MV-4-11 (cell line): ENCODE measurements around the gene AUTS2.

Experiments used
- DNase-seq: peaks from one replicate; lab custom pipeline; 2025; lab: John Stamatoyannopoulos, UW

Gene AUTS2

GRCh38 chr7:70307544-70308106, 709.4 kb downstream of the AUTS2 start:
- DNase-seq: no peak

- DNase-seq: no peak
Measured at GRCh38 chr7:70312336-70312735, 714.1 kb downstream of the AUTS2 start.

GRCh38 chr7:70313271-70313670, 715.0 kb downstream of the AUTS2 start:
- DNase-seq: no peak

GRCh38 chr7:70313687-70314086, 715.4 kb downstream of the AUTS2 start:
- DNase-seq: no peak

GRCh38 chr7:70314221-70314620, 715.9 kb downstream of the AUTS2 start:
- no peak for DNase-seq

GRCh38 chr7:70316745-70317144, 718.5 kb downstream of the AUTS2 start:
- no peak for DNase-seq

GRCh38 chr7:70317356-70317755, 719.1 kb downstream of the AUTS2 start:
- no peak for DNase-seq

GRCh38 chr7:70318511-70318910, 720.2 kb downstream of the AUTS2 start:
- DNase-seq: no peak

- no peak for DNase-seq
Measured at GRCh38 chr7:70319057-70319456, 720.8 kb downstream of the AUTS2 start.

- no peak for DNase-seq
Measured at GRCh38 chr7:70321016-70321590, 722.8 kb downstream of the AUTS2 start.

GRCh38 chr7:70322856-70323255, 724.6 kb downstream of the AUTS2 start:
- no peak for DNase-seq

- no peak for DNase-seq
Measured at GRCh38 chr7:70325509-70326101, 727.3 kb downstream of the AUTS2 start.

- no peak for DNase-seq
Measured at GRCh38 chr7:70334295-70334694, 736.0 kb downstream of the AUTS2 start.

GRCh38 chr7:70334871-70335270, 736.6 kb downstream of the AUTS2 start:
- DNase-seq: no peak

- no peak for DNase-seq
Measured at GRCh38 chr7:70336536-70336935, 738.3 kb downstream of the AUTS2 start.

- no peak for DNase-seq
Measured at GRCh38 chr7:70338015-70338414, 739.7 kb downstream of the AUTS2 start.

- DNase-seq: no peak
Measured at GRCh38 chr7:70340236-70340635, 742.0 kb downstream of the AUTS2 start.

- no peak for DNase-seq
Measured at GRCh38 chr7:70341446-70341845, 743.2 kb downstream of the AUTS2 start.

GRCh38 chr7:70343519-70343918, 745.2 kb downstream of the AUTS2 start:
- no peak for DNase-seq

GRCh38 chr7:70344726-70345125, 746.5 kb downstream of the AUTS2 start:
- no peak for DNase-seq

GRCh38 chr7:70346844-70347462, 748.7 kb downstream of the AUTS2 start:
- no peak for DNase-seq

- no peak for DNase-seq
Measured at GRCh38 chr7:70347463-70348254, 749.4 kb downstream of the AUTS2 start.

GRCh38 chr7:70349031-70349430, 750.8 kb downstream of the AUTS2 start:
- no peak for DNase-seq
